Kidney tubule cell (primary cell): ENCODE measurements around the gene ITGB1.
"Not testable (repeated sequence)": the region's sequence is repeated elsewhere in the genome, so short reads cannot be mapped to it uniquely, and the experiment has no call there.

Source experiments
- DNase-seq: peaks from one replicate; pipeline ENCODE4 v3.0.0-alpha.2; 2018; ENCODE audit warnings: low spot score

The ITGB1 gene

GRCh38 chr10:32980558-32981468 lies 22.8 kb upstream of the ITGB1 start:
- DNase-seq: peak; percentile 100

DNA sequence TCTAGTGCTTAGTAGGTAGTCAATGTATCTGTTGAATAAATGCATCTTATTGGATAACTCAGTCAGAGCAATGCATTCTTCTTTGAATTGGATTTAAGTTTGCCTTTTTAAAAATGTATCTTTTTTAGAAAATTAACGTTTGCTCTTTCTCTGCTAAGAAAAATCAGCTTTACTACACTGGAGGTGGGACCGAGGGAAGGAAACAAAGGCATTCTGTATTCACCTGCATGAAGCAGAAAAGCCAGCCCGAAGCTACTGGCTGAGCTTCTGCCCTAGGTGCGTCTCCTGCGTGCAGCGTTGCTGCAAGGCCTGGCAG lies 22.2 kb upstream of the ITGB1 start:
- no peak for DNase-seq

- DNase-seq: not testable (repeated sequence)
These were observed 21.7 kb upstream of the ITGB1 start for GRCh38 chr10:32979719-32980118.

GRCh38 chr10:32979041-32979440 lies 21.0 kb upstream of the ITGB1 start:
- DNase-seq: no peak

DNA sequence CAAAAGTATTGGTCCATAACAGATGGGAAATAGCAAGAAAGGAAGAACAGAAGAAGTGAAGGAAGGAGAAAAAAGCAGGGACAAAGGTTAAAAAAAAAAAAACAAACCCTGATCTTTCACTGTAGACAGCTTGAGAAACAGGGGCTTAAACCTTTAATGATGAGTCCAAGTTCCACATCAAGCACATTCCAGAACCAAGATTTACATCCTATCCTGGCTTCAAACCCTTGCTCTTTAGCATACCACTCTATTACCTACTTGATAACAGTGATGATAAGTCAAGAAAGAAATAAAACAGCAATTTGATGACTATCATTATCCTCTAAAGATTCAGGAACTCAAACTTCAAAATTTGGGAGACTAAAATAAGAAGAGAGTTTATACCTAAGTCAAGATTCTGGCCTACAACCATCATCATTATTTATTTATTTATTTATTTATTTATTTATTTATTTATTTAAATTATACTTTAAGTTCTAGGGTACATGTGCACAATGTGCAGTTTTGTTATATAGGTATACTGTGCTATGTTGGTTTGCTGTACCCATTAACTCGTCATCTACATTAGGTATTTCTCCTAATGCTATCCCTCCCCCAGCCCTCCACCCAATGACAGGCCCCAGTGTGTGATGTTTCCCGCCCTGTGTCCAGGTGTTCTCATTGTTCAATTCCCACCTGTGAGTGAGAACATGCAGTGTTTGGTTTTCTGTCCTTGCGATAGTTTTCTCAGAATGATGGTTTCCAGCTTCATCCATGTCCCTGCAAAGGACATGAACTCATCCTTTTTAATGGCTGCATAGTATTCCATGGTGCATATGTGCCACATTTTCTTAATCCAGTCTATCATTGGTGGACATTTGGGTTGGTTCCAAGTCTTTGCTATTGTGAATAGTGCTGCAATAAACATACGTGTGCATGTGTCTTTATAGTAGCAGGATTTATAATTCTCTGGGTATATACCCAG lies 20.1 kb upstream of the ITGB1 start:
- not testable (repeated sequence) for DNase-seq

DNA sequence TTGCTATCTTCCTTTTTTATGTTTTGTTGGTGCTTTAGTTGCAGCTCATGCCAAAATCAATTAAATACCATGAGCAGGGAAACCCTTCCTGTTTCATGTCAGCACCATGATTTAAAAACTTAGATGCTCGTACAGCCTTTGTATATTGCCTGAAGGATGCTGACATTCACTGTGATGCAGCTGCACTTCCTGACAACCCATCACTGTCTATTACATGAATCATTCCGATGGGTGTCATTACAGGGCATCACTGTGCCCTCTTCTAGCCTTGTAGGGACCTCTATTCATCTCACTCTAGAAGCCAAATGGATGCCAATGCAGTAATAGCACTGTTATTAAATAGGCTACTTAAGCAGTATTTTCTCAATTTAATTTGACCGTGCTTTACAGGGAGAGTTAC lies 18.3 kb upstream of the ITGB1 start:
- no peak for DNase-seq

DNA sequence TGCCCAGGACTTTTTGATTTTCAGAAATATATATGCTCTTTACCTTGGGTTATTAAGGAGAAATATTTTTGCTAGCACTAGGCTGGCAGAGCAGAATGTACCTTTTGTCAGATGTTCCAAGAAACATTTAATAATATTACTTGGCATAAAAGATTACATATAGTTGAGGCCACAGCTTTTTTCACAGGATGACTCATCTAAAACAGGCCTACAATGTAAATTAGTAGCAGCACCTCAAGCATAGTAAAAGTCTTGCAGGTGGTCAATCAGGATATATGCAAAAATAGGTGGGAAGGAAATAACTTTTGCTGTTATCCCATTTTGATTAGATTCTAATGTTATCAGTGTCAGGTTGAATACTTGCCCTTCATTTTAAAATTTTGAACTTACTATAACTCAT lies 14.9 kb upstream of the ITGB1 start:
- DNase-seq: peak; percentile 37

- no peak for DNase-seq
These were observed 14.4 kb upstream of the ITGB1 start for GRCh38 chr10:32972460-32972859.

GRCh38 chr10:32971536-32972091 lies 13.6 kb upstream of the ITGB1 start:
- DNase-seq: peak; percentile 70

GRCh38 chr10:32970910-32971309 lies 12.9 kb upstream of the ITGB1 start:
- peak; percentile 45 for DNase-seq

- no peak for DNase-seq
These were observed 6.2 kb upstream of the ITGB1 start for GRCh38 chr10:32964270-32964669.

DNA sequence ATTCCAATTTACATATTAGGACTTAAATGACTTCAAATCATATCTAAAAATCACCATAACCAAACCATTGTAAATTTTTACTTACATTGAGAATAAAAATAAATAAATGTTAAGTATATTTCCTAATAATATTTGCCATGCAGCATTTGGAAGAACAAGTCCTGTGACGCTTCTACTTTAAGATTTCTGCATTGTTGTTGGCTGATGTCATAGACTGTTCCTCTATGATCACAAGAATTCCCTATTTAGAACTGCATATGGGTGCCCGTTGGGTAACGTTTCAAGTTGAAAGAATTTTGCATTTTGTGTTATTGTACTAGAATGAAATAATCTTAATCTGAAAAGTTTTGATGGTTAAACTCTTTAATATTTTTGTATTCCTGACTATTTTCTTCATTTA lies 5.1 kb upstream of the ITGB1 start:
- peak; percentile 53 for DNase-seq

- DNase-seq: no peak
These were observed 4.5 kb upstream of the ITGB1 start for GRCh38 chr10:32962521-32962920.

GRCh38 chr10:32961895-32962369 lies 3.9 kb upstream of the ITGB1 start:
- DNase-seq: peak; percentile 85

DNA sequence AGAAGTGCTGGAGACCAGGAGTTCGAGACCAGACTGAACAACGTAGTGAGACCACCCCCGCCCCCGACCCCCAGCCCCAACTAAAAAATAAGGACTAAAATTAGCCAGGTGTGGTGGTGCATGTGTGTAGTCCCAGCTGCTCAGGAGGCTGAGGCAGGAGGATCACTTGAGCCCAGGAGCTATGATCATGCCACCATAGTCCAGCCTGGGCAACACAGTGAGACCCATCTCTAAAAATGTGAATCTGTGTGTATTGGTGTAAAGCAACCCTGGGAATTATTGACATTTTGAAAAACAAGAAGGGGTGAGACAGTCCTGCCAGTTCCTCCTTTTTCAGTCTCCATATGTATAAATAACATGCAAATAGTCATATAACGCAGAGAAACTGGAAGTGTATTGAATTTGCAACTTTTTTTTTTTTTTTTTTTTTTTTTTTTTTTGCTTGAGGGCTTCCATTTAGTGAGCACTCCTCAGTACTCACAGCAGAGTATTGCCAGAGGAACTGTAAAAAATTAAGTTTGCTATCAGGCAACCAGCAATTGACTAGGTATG lies 3.4 kb upstream of the ITGB1 start:
- no peak for DNase-seq

DNA sequence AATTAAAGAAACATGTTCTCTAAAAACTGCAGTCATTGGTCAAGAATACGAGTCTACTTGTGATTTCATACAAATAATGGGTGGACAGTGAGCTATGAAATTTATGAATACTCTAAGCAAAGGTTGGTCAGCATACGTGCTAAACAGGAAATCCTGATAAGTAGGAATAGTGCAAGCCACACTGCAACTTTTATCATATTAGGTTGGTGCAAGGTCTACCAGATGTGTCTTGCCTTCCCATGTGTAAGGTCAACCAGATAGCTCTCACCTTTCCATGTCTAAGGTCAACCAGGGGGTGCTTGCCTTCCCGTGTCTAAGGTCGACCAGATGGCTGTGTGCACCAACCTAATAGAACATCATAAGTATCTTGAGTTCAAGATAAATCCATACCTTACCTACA lies 2.0 kb upstream of the ITGB1 start:
- DNase-seq: no peak

DNA sequence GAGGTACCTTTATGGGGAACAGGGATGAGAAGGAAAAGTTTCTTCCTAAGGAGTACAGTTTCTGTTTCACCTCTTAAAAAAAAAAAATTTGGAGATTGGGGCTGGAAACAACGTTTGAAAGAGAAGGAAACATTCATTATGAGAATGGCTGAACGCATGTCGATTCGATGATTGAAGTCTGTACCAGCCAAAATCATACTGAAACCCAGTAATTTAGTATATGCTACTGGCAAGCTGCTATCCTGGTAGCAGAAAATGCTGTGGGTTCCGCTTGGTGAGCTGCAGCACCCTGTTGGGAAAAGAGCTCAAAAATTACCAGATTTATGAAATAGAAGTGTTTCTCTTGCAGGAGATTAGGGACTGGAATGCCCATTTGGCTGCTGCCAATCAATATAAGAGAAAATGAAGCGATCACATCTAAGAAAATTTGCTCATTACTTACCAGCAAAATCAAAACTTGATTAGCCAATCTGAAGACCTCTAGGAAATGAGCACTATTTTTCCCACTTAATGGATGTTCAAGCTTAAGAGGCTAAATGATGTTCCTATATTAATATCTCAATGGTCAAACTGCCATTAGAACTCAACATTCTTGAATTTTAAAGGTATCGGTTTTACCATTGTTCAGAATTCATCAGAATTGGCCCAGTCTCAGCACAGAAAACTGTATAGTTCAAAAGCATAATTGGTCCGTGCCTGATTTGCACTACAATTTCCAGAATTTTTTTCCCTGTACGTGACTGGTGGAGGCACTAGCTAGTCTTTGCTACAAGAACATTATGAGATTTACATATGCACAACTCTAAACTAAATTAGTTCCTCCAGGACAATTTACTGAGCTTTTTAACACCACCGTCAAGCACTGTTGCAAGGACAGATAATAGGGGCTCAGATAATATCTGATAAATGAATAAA lies 1.2 kb upstream of the ITGB1 start:
- DNase-seq: peak; percentile 49

GRCh38 chr10:32957341-32958084 lies 517 bp downstream of the ITGB1 start:
- DNase-seq: peak; percentile 49

DNA sequence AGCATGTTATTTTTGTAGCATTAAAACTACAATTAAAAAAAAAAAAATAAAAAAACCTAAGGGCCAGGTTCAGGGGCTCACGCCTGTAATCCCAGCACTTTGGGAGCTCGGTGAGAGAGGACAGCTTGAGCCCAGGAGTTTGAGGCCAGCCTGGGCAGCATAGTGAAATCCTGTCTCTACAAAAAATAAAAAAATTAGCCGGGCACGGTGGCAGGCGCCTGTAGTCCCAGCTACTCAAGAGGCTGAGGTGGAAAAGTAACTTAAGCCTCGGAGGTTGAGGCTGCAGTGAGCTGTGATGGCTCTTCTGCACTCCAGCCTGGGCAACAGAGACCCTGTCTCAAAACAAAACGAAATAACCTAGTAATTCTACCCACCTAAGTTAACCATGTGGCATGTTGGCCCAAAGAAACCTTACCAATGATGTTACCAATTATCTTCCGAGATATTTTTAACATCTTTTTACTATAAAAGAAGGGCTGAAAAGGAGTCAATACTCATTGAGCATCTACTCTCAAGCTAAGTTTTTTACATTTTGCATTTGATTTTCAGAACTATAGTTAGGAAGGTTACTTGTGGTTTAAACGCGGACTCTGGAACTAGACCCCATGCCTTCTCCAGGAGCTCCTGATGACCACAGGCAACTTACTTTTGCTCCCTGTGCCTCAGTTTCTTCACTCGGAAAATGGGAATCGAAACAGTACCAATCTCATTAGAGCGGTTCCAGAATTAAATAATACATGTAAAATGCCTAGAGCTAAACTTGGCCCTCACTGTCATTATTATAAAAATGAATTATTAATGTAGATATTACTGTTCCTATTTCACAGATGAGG lies 1.4 kb downstream of the ITGB1 start:
- DNase-seq: no peak
